ENCODE results near the gene MTLN.

Gene MTLN

GRCh38 chr2:110172506-110172905 lies 39.8 kb downstream of the MTLN start:
- no peak for TF ChIP-seq CTCF (conservative IDR thresholded peaks at IDR 0.05; ENCODE audit: low read length)
- no peak for DNase-seq (ENCODE audit: low read depth)
- H3K4me3 ChIP-seq (ENCODE audit: low read length), result no peak overlapping the region

- no peak for TF ChIP-seq CTCF (conservative IDR thresholded peaks at IDR 0.05; ENCODE audit: low read length)
- H3K4me3 ChIP-seq (ENCODE audit: low read length), result no peak overlapping the region
- no peak for DNase-seq (ENCODE audit: low read depth)
Observed at GRCh38 chr2:110170102-110170501, 42.2 kb downstream of the MTLN start.

- no peak overlapping the region for H3K4me3 ChIP-seq (ENCODE audit: low read length)
- peak; percentile 40 for DNase-seq (ENCODE audit: low read depth)
- no peak for TF ChIP-seq CTCF (conservative IDR thresholded peaks at IDR 0.05; ENCODE audit: low read length)
Observed at GRCh38 chr2:110167326-110168000, 44.9 kb downstream of the MTLN start.

GRCh38 chr2:110166266-110166665 lies 46.1 kb downstream of the MTLN start:
- peak; percentile 46 for DNase-seq (ENCODE audit: low read depth)
- TF ChIP-seq CTCF (conservative IDR thresholded peaks at IDR 0.05; ENCODE audit: low read length), result no peak

More at GRCh38 chr2:110166266-110166665, 46.1 kb downstream of the MTLN start:
- H3K4me3 ChIP-seq (ENCODE audit: low read length), result no peak overlapping the region

Data from AG10803 (cell line).